ENCODE results near the gene RNGTT. TPM values are rescaled to one million over a fixed set of nuclear protein-coding genes. Genes with fewer than 3 reads are reported as not detected.

The RNGTT gene
- total RNA-seq, 1 experiment from 2014 or later = 15.2 TPM

DNA sequence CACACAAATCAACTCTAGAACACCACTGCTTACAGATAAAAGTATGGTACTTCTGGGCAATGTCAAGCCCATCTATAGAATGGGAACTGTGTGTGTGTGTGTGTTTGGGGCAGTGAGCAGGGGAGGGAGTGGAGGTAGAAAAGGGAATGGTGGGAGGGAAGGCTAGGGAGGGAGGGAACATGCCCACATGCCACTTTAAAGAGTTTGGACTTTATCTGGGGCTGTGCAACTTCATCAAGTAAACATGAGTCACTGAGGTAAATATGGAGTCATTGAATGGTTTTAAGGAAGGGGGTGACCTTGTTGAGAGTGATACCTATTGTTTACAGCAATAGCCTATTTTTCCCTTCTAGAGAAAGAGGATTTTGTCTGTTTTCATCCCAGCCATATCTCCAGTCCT lies 22.5 kb upstream of the RNGTT start:
- no peaks in the 10 kb centered on the region for H3K9me3 ChIP-seq (ENCODE audit: insufficient read depth, low read depth)
- intact Hi-C loops (cut with micrococcal nuclease; ENCODE audit: unreplicated experiment) = no loop called here
- no peak overlapping the region for H2AFZ ChIP-seq
- no peak for TF ChIP-seq EZH2 (IDR thresholded peaks at IDR 0.05; ENCODE audit: low read depth)
- TF ChIP-seq, protein P1, sequence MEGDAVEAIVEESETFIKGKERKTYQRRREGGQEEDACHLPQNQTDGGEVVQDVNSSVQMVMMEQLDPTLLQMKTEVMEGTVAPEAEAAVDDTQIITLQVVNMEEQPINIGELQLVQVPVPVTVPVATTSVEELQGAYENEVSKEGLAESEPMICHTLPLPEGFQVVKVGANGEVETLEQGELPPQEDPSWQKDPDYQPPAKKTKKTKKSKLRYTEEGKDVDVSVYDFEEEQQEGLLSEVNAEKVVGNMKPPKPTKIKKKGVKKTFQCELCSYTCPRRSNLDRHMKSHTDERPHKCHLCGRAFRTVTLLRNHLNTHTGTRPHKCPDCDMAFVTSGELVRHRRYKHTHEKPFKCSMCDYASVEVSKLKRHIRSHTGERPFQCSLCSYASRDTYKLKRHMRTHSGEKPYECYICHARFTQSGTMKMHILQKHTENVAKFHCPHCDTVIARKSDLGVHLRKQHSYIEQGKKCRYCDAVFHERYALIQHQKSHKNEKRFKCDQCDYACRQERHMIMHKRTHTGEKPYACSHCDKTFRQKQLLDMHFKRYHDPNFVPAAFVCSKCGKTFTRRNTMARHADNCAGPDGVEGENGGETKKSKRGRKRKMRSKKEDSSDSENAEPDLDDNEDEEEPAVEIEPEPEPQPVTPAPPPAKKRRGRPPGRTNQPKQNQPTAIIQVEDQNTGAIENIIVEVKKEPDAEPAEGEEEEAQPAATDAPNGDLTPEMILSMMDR (conservative IDR thresholded peaks at IDR 0.05) = no peak
- no peaks in the 10 kb centered on the region for H3K27me3 ChIP-seq (ENCODE audit: insufficient read depth, low read depth)
- no peaks in the 10 kb centered on the region for H3F3A ChIP-seq (ENCODE audit: insufficient read depth, low read depth)
- no peaks in the 10 kb centered on the region for H3K79me2 ChIP-seq (ENCODE audit: low read depth)
- POLR2A ChIA-PET (ENCODE audit: unreplicated experiment) = interaction anchor here (0.5 kb wide), 1 partner anchor 133 kb away, joined by 5 read pairs; no protein-coding TSS in a partner anchor
- no peak for DNase-seq
- H3K4me2 ChIP-seq = no peak overlapping the region
- no peak overlapping the region for H3K4me3 ChIP-seq
- H4K20me1 ChIP-seq (ENCODE audit: insufficient read depth) = no peaks in the 10 kb centered on the region
- no peaks in the 10 kb centered on the region for H3K4me1 ChIP-seq (replicated peaks; ENCODE audit: insufficient read depth)
- no peaks in the 10 kb centered on the region for H3K36me3 ChIP-seq (ENCODE audit: low read depth)
- H3K9me2 ChIP-seq (ENCODE audit: insufficient read depth) = no peaks in the 10 kb centered on the region
- no peak overlapping the region for H3K27ac ChIP-seq
- no TSS peak for BruUV-seq (replicated peaks)
- CTCF ChIA-PET = no interaction called here

DNA sequence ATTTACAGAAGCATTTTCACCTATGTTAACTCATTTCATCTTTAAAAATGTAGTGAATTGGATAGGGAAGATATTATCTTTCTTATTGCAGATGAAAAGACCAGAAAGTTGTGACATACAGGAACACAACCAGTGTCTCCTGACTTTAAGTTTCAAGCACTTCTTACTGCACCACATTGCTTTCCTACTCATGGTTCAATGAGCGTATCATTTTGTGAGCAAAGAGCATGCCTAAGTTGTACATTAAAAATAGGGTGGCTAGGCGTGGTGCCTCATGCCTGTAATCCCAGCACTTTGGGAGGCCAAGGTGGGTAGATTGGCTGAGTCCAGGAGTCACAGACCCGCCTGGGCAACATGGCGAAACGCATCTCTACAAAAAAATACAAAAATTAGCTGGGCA lies 21.2 kb upstream of the RNGTT start:
- no peaks in the 10 kb centered on the region for H3K4me1 ChIP-seq (replicated peaks; ENCODE audit: insufficient read depth)
- TF ChIP-seq, protein P1 (conservative IDR thresholded peaks at IDR 0.05) = no peak
- TF ChIP-seq EZH2 (IDR thresholded peaks at IDR 0.05; ENCODE audit: low read depth) = no peak
- no peaks in the 10 kb centered on the region for H3K79me2 ChIP-seq (ENCODE audit: low read depth)
- H3K9me2 ChIP-seq (ENCODE audit: insufficient read depth) = no peaks in the 10 kb centered on the region
- no peak overlapping the region for H3K4me2 ChIP-seq
- H3K4me3 ChIP-seq = no peak overlapping the region
- ChIA-PET CTCF (no interaction called here), POLR2A (ENCODE audit: unreplicated experiment) (no interaction called here)
- H3K36me3 ChIP-seq (ENCODE audit: low read depth) = no peaks in the 10 kb centered on the region
- no peak overlapping the region for H3K27ac ChIP-seq
- no peaks in the 10 kb centered on the region for H3K27me3 ChIP-seq (ENCODE audit: insufficient read depth, low read depth)
- BruUV-seq (replicated peaks) = no TSS peak
- H3F3A ChIP-seq (ENCODE audit: insufficient read depth, low read depth) = no peaks in the 10 kb centered on the region
- intact Hi-C loops (cut with micrococcal nuclease; ENCODE audit: unreplicated experiment) = loop anchor here (5.0 kb wide), 1 partner anchor 628 kb away; no protein-coding TSS in a partner anchor
- H4K20me1 ChIP-seq (ENCODE audit: insufficient read depth) = no peaks in the 10 kb centered on the region
- no peak overlapping the region for H2AFZ ChIP-seq
- H3K9me3 ChIP-seq (ENCODE audit: insufficient read depth, low read depth) = no peaks in the 10 kb centered on the region
- no peak for DNase-seq

DNA sequence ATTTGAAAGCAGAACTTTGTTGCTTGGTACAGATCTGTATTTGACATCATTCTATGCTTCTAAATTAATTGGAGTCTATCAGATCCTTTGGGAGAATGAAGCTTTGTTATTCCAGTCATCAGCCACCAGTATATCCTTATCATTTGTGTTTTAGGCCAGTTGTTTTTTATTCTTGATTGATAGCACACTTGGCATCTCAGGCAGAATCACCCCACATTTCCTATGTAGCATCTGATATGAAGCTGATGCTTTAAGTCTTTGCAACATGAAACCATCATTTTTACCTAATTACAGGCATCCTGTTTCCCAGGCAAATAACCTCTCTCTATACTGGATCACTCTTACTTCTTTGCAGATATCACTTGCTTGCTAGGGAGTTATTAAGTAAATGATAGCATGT lies 20.7 kb upstream of the RNGTT start:
- Histone ChIP-seq H3K79me2 (ENCODE audit: low read depth) (no peaks in the 10 kb centered on the region), H3K9me2 (ENCODE audit: insufficient read depth) (no peaks in the 10 kb centered on the region), H3K9me3 (ENCODE audit: insufficient read depth, low read depth) (no peaks in the 10 kb centered on the region), H3K4me2 (no peak overlapping the region), H3K4me3 (no peak overlapping the region), H3F3A (ENCODE audit: insufficient read depth, low read depth) (no peaks in the 10 kb centered on the region), H4K20me1 (ENCODE audit: insufficient read depth) (no peaks in the 10 kb centered on the region), H3K27me3 (ENCODE audit: insufficient read depth, low read depth) (no peaks in the 10 kb centered on the region), H3K27ac (no peak overlapping the region), H3K4me1 (replicated peaks; ENCODE audit: insufficient read depth) (no peaks in the 10 kb centered on the region), H2AFZ (no peak overlapping the region), H3K36me3 (ENCODE audit: low read depth) (no peaks in the 10 kb centered on the region)
- CTCF ChIA-PET = interaction anchor here (0.5 to 0.6 kb wide), 2 partner anchors 90 to 175 kb away, joined by 3 read pairs; no protein-coding TSS in a partner anchor
- no peak for TF ChIP-seq EZH2 (IDR thresholded peaks at IDR 0.05; ENCODE audit: low read depth)
- TF ChIP-seq, protein P1 (conservative IDR thresholded peaks at IDR 0.05) = no peak
- no TSS peak for BruUV-seq (replicated peaks)
- POLR2A ChIA-PET (ENCODE audit: unreplicated experiment) = no interaction called here
- intact Hi-C loops (cut with micrococcal nuclease; ENCODE audit: unreplicated experiment) = loop anchor here (5.0 kb wide), 1 partner anchor 628 kb away; no protein-coding TSS in a partner anchor
- DNase-seq = no peak
